ENCODE measurements around the gene PGAP3. TPM values are rescaled to one million over a fixed set of nuclear protein-coding genes. Genes with fewer than 3 reads are reported as not detected.

Gene PGAP3
- total and polyA plus RNA-seq, 2 experiments from 2014 or later, result 29.7 to 34.2 TPM

- no peak overlapping the region for H3K4me3 ChIP-seq
Observed at GRCh38 chr17:39666231-39666600, 21.6 kb downstream of the PGAP3 start.

GRCh38 chr17:39665642-39666224 is 22.1 kb downstream of the PGAP3 start:
- no peaks in the 10 kb centered on the region for H3K27me3 ChIP-seq
- peaks cover 49% of the 10 kb centered on the region for H3K4me1 ChIP-seq (ENCODE audit: low read depth)
- TF ChIP-seq CTCF (IDR thresholded peaks at IDR 0.05; ENCODE audit: low read depth, low read length), result no peak
- H3K36me3 ChIP-seq, result peaks cover under 1% of the 10 kb centered on the region
- no peak for DNase-seq (ENCODE audit: low read depth in 1 of 2, low spot score in 1 of 2)
- peak overlapping the region; percentile 86 for H3K27ac ChIP-seq
- no peaks in the 10 kb centered on the region for H3K9me3 ChIP-seq (ENCODE audit: low read depth)
- peak overlapping the region; percentile 19 for H3K4me3 ChIP-seq

More at GRCh38 chr17:39666231-39666600, 21.6 kb downstream of the PGAP3 start:
- no peak for DNase-seq (ENCODE audit: low read depth in 1 of 2, low spot score in 1 of 2)
- Histone ChIP-seq H3K4me1 (ENCODE audit: low read depth) (peaks cover 49% of the 10 kb centered on the region), H3K27me3 (no peaks in the 10 kb centered on the region), H3K36me3 (no peaks in the 10 kb centered on the region), H3K27ac (peak overlapping the region; percentile 86), H3K9me3 (ENCODE audit: low read depth) (no peaks in the 10 kb centered on the region)
- TF ChIP-seq CTCF (IDR thresholded peaks at IDR 0.05; ENCODE audit: low read depth, low read length), result no peak

- H3K36me3 ChIP-seq, result peaks cover 6% of the 10 kb centered on the region
- H3K27me3 ChIP-seq, result no peaks in the 10 kb centered on the region
- peak in 1 of 2 donors; percentile 74 for DNase-seq (ENCODE audit: low read depth in 1 of 2, low spot score in 1 of 2)
- TF ChIP-seq CTCF (IDR thresholded peaks at IDR 0.05; ENCODE audit: low read depth, low read length), result no peak
- no peaks in the 10 kb centered on the region for H3K9me3 ChIP-seq (ENCODE audit: low read depth)
- peaks cover 49% of the 10 kb centered on the region for H3K4me1 ChIP-seq (ENCODE audit: low read depth)
- peak within 1 kb of the TSS; percentile 19 for H3K4me3 ChIP-seq
- peak within 1 kb of the TSS; percentile 86 for H3K27ac ChIP-seq
Observed at GRCh38 chr17:39664581-39665561, 23.0 kb downstream of the PGAP3 start, which contains the start of gene TCAP. TCAP (plus strand) TSS chr17:39665349; CDS start chr17:39665360, 11 bp downstream.

GRCh38 chr17:39663688-39664580 is 23.9 kb downstream of the PGAP3 start:
- H3K4me1 ChIP-seq (ENCODE audit: low read depth), result peaks cover 46% of the 10 kb centered on the region
- no peaks in the 10 kb centered on the region for H3K27me3 ChIP-seq
- no peaks in the 10 kb centered on the region for H3K9me3 ChIP-seq (ENCODE audit: low read depth)
- no peak overlapping the region for H3K27ac ChIP-seq
- peak in 1 of 2 donors; percentile 27 for DNase-seq (ENCODE audit: low read depth in 1 of 2, low spot score in 1 of 2)
- no peak overlapping the region for H3K4me3 ChIP-seq
- peaks cover 8% of the 10 kb centered on the region for H3K36me3 ChIP-seq
- TF ChIP-seq CTCF (IDR thresholded peaks at IDR 0.05; ENCODE audit: low read depth, low read length), result no peak

GRCh38 chr17:39663340-39663687 is 24.5 kb downstream of the PGAP3 start:
- Histone ChIP-seq H3K9me3 (ENCODE audit: low read depth) (no peaks in the 10 kb centered on the region), H3K4me1 (ENCODE audit: low read depth) (peaks cover 42% of the 10 kb centered on the region), H3K27ac (no peak overlapping the region), H3K27me3 (no peaks in the 10 kb centered on the region), H3K36me3 (peaks cover 11% of the 10 kb centered on the region), H3K4me3 (no peak overlapping the region)
- DNase-seq (ENCODE audit: low read depth in 1 of 2, low spot score in 1 of 2), result no peak
- no peak for TF ChIP-seq CTCF (IDR thresholded peaks at IDR 0.05; ENCODE audit: low read depth, low read length)
